HepG2 (cell line): ENCODE measurements around the gene CC2D1A. TPM values are rescaled to one million over a fixed set of nuclear protein-coding genes. Genes with fewer than 3 reads are reported as not detected.
A peak's percentile ranks its signal among the peaks of the same experiment; 100 is the strongest.

Experiments
- ATAC-seq: fragments of 200-7000 bp; cut with Tn5 transposase; 3 replicates; pipeline ENCODE4 v1.9.1; 2020; ENCODE audit warnings: mild to moderate bottlenecking, moderate library complexity
- BruUV-seq: library from RNA; stranded (reverse); fragments of 400-500 nt; replicated peaks from 2 replicates; lab custom pipeline; 2021; lab: Mats Ljungman, UMichigan
- CTCF ChIA-PET: fragments of 300-600 bp; formaldehyde crosslinking; extraction: SDS; loops from one replicate; lab custom pipeline; 2021; ENCODE audit warnings: low total read pairs, inconsistent platforms, low intra/inter-chr PET ratio; lab: Yijun Ruan, JAX
- POLR2A ChIA-PET: fragments of 350-600 bp; sonication (Branson Sonifier 250); formaldehyde crosslinking; loops from one replicate; lab custom pipeline; 2020; ENCODE audit warnings: antibody characterized with exemption, inconsistent platforms; lab: Yijun Ruan, JAX
- DNase-seq: peaks from one replicate; pipeline ENCODE4 v3.0.0-alpha.2; 2015; ENCODE audit warnings: low spot score
- FAIRE-seq: peaks from 3 replicates; lab custom pipeline; 2011; peaks lifted over from hg19 to GRCh38; lab: Jason Lieb, UNC
- H2AFZ ChIP-seq: one replicate; pipeline ENCODE4 v1.6.1; 2011; ENCODE audit warnings: low read length, inconsistent platforms
- H3K27ac ChIP-seq: fragments of 300-600 bp; 3 replicates; pipeline ENCODE4 v1.8.0; 2011; ENCODE audit warnings: mixed run types, mild to moderate bottlenecking, mixed read lengths, low read length, inconsistent platforms; ENCODE audit not compliant: insufficient read depth; ENCODE audit errors: extremely low read length
- H3K27me3 ChIP-seq, 2 experiments: fragments of 200-600 bp in 1 of 2; 2 replicates in 1 of 2; 3 replicates in 1 of 2; pipeline versions ENCODE4 v1.6.0 to v1.8.0; 2011; ENCODE audit warnings: low read length in 2 of 2, mild to moderate bottlenecking in 2 of 2, moderate library complexity in 2 of 2, inconsistent platforms in 1 of 2; ENCODE audit not compliant: insufficient read depth in 2 of 2, control insufficient read depth in 1 of 2
- H3K36me3 ChIP-seq, 2 experiments: fragments of 200-600 bp in 1 of 2; replicated peaks in 1 of 2; 2 replicates in 1 of 2; 3 replicates in 1 of 2; pipeline versions ENCODE4 v1.5.1 to v1.8.0; 2011; ENCODE audit warnings: low read length in 2 of 2, inconsistent platforms in 1 of 2; ENCODE audit not compliant: insufficient read depth in 2 of 2, control insufficient read depth in 1 of 2
- H3K4me1 ChIP-seq: 2 replicates; pipeline ENCODE4 v1.5.1; 2012; ENCODE audit warnings: low read length, inconsistent platforms; ENCODE audit not compliant: insufficient read depth
- H3K4me2 ChIP-seq: 2 replicates; pipeline ENCODE4 v1.6.0; 2011; ENCODE audit warnings: low read depth, low read length, inconsistent platforms
- H3K4me3 ChIP-seq, 3 experiments: fragments of 200-600 bp in 1 of 3; sonication (generic), shearing (Covaris generic) in 1 of 3; replicated peaks in 1 of 3; 2 replicates each; pipeline ENCODE4 v1.5.1; 2011 to 2016; ENCODE audit warnings: low read length in 3 of 3, inconsistent platforms in 2 of 3, low read depth in 2 of 3, mild to moderate bottlenecking in 2 of 3, control low read depth in 1 of 3, mixed read lengths in 1 of 3; ENCODE audit not compliant: insufficient read depth in 1 of 3
- H3K79me2 ChIP-seq: one replicate; pipeline ENCODE4 v1.6.1; 2011; ENCODE audit warnings: low read length, inconsistent platforms; ENCODE audit not compliant: insufficient read depth
- H3K9ac ChIP-seq: 2 replicates; pipeline ENCODE4 v1.6.0; 2011; ENCODE audit warnings: mild to moderate bottlenecking, low read depth, low read length, inconsistent platforms; ENCODE audit not compliant: insufficient read depth
- H3K9me3 ChIP-seq: 2 replicates; pipeline ENCODE4 v1.5.1; 2012; ENCODE audit warnings: mild to moderate bottlenecking, low read length
- H4K20me1 ChIP-seq: 2 replicates; pipeline ENCODE4 v1.6.0; 2011; ENCODE audit warnings: inconsistent platforms, mild to moderate bottlenecking, low read length, moderate library complexity; ENCODE audit not compliant: insufficient read depth
- ZNF34 ChIP-seq: sonication (generic); formaldehyde crosslinking; IDR thresholded peaks from 2 replicates; pipeline ENCODE4 v1.4.0; 2020; ENCODE audit warnings: mild to moderate bottlenecking, missing genetic modification reagents, borderline replicate concordance
- WGBS: methylation state at CpG from one replicate; pipeline ENCODE4 v1.1.6; 2017; ENCODE audit warnings: low lambda C conversion rate; 5-methylcytosine and 5-hydroxymethylcytosine counted together
- in situ Hi-C: cut with HindIII; loops from 2 replicates; pipeline ENCODE4 v1.10.0; 2017; ENCODE audit warnings: low pct_unique_long_range_greater_than_20kb; ENCODE audit not compliant: extremely low pct_ligation_motif_present
- intact Hi-C: fragments of 100-400 bp; cut with micrococcal nuclease; formaldehyde crosslinking; loops from one replicate; pipeline ENCODE4 v1.10.0; 2022; ENCODE audit not compliant: unreplicated experiment
- polyA plus RNA-seq, 8 experiments: library from polyadenylated mRNA; depleted of rRNA in 3 of 8; stranded (reverse) in 7 of 8; unstranded in 1 of 8; fragments of >200 nt; fragmentation: Illumina TruSeq in 4 of 8; extraction: Trizol in 4 of 8; gene quantifications; 2 replicates each; pipeline versions ENCODE4 v1.2.1 to v1.2.3, GENCODE V29; 2011 to 2016; ENCODE audit warnings: low read depth in 4 of 8, missing spikeins in 1 of 8, mixed read lengths in 1 of 8; ENCODE audit not compliant: insufficient read depth in 1 of 8
- total RNA-seq, 5 experiments: library from RNA; depleted of rRNA; stranded (reverse); fragments of >200 nt; fragmentation: Illumina TruSeq; extraction: Trizol; gene quantifications; 2 replicates each; pipeline ENCODE4 v1.2.3, GENCODE V29; 2016; ENCODE audit warnings: low read depth in 1 of 5
- TF ChIP-seq, protein P1 (sequence below): sonication (generic); formaldehyde crosslinking; IDR thresholded peaks from 2 replicates; pipeline ENCODE4 v1.4.0; 2020; ENCODE audit warnings: mild to moderate bottlenecking, missing genetic modification reagents
- TF ChIP-seq, protein P2 (sequence below): fragments of 450-650 bp; IDR thresholded peaks from 2 replicates; pipeline ENCODE4 v1.6.1; 2016

Gene CC2D1A
- total and polyA plus RNA-seq, 2 of the 13 experiments (the other 11 are each of a cell fraction or from before 2014, with no cell fraction given): 9.7 to 11.5 TPM

DNA sequence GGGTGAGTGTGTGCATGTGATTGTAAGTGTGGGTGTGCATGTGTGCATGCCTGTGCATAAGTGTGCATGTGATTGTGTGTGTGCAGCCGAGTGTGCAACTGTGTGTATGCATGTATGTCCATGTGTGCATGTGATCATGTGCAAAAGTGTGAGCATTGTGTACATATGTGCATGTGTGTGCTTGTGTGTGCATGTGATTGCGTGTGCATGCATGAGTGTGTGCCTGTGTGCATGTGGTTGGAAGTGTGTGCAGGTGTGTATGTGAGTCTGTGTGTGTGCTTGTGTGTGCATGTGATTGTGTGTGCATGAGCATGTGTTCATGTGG is 28.7 kb downstream of the CC2D1A start:
- no TSS peak for BruUV-seq
- H3K4me2 ChIP-seq: no peak overlapping the region
- ChIA-PET CTCF (no interaction called here), POLR2A (no interaction called here)
- no peaks in the 10 kb centered on the region; a peak in 1 of 5 replicates for H3K36me3 ChIP-seq
- FAIRE-seq (no peak), DNase-seq (no peak), ATAC-seq (no peak)
- no peak overlapping the region for H2AFZ ChIP-seq
- intact Hi-C loops (no loop called here), in situ Hi-C loops (no loop called here)
- no peaks in the 10 kb centered on the region for H3K79me2 ChIP-seq
- H3K4me3 ChIP-seq: no peak overlapping the region
- H3K9me3 ChIP-seq: no peaks in the 10 kb centered on the region
- peaks cover 7% of the 10 kb centered on the region for H3K4me1 ChIP-seq
- no peak overlapping the region for H3K9ac ChIP-seq
- peaks cover 4 to 20% of the 10 kb centered on the region in 2 experiments; a peak in 3 of 5 replicates for H3K27me3 ChIP-seq
- H4K20me1 ChIP-seq: no peaks in the 10 kb centered on the region
- no peak overlapping the region for H3K27ac ChIP-seq
- WGBS: 64% methylated on average over 2 of the region's 2 CpGs
- TF ChIP-seq, protein P1, sequence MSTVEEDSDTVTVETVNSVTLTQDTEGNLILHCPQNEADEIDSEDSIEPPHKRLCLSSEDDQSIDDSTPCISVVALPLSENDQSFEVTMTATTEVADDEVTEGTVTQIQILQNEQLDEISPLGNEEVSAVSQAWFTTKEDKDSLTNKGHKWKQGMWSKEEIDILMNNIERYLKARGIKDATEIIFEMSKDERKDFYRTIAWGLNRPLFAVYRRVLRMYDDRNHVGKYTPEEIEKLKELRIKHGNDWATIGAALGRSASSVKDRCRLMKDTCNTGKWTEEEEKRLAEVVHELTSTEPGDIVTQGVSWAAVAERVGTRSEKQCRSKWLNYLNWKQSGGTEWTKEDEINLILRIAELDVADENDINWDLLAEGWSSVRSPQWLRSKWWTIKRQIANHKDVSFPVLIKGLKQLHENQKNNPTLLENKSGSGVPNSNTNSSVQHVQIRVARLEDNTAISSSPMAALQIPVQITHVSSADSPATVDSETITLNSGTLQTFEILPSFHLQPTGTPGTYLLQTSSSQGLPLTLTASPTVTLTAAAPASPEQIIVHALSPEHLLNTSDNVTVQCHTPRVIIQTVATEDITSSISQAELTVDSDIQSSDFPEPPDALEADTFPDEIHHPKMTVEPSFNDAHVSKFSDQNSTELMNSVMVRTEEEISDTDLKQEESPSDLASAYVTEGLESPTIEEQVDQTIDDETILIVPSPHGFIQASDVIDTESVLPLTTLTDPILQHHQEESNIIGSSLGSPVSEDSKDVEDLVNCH (CRISPR knock-in tag): no peak
- TF ChIP-seq ZNF34: no peak
- TF ChIP-seq, protein P2, sequence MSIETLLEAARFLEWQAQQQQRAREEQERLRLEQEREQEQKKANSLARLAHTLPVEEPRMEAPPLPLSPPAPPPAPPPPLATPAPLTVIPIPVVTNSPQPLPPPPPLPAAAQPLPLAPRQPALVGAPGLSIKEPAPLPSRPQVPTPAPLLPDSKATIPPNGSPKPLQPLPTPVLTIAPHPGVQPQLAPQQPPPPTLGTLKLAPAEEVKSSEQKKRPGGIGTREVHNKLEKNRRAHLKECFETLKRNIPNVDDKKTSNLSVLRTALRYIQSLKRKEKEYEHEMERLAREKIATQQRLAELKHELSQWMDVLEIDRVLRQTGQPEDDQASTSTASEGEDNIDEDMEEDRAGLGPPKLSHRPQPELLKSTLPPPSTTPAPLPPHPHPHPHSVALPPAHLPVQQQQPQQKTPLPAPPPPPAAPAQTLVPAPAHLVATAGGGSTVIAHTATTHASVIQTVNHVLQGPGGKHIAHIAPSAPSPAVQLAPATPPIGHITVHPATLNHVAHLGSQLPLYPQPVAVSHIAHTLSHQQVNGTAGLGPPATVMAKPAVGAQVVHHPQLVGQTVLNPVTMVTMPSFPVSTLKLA: peak; percentile 92
